H1 (cell line): Measurements from ENCODE around the gene SNX24. TPM values are rescaled to one million over a fixed set of nuclear protein-coding genes. Genes with fewer than 3 reads are reported as not detected.

Experiments
- BRCA1 ChIP-seq: IDR thresholded peaks from 2 replicates; pipeline ENCODE4 v1.6.1; 2012; ENCODE audit warnings: low read depth, low read length, improper control_type of control experiment
- CEBPB ChIP-seq: IDR thresholded peaks from 2 replicates; pipeline ENCODE4 v1.6.1; 2012; ENCODE audit warnings: low read depth, low read length
- FOSL1 ChIP-seq: IDR thresholded peaks from 2 replicates; pipeline ENCODE4 v1.6.1; 2011; ENCODE audit warnings: mild to moderate bottlenecking, low read depth, low read length, moderate library complexity; ENCODE audit not compliant: insufficient read depth
- POLR2AphosphoS5 ChIP-seq: IDR thresholded peaks from 2 replicates; pipeline ENCODE4 v1.6.1; 2011; ENCODE audit warnings: low read depth, low read length
- POU5F1 ChIP-seq: IDR thresholded peaks from 2 replicates; pipeline ENCODE4 v1.6.1; 2011; ENCODE audit warnings: low read depth, mild to moderate bottlenecking, low read length, moderate library complexity
- SIN3A ChIP-seq, 2 experiments: IDR thresholded peaks in 1 of 2; conservative IDR thresholded peaks in 1 of 2; 2 replicates each; pipeline ENCODE4 v1.6.1; 2011 to 2012; ENCODE audit warnings: low read length in 2 of 2, improper control_type of control experiment in 1 of 2, low read depth in 1 of 2, mild to moderate bottlenecking in 1 of 2
- SIX5 ChIP-seq: IDR thresholded peaks from 2 replicates; pipeline ENCODE4 v1.6.1; 2011; ENCODE audit warnings: mild to moderate bottlenecking, low read depth, low read length
- TBP ChIP-seq: IDR thresholded peaks from 2 replicates; pipeline ENCODE4 v1.6.1; 2011; ENCODE audit warnings: low read depth, low read length, improper control_type of control experiment
- TEAD4 ChIP-seq: IDR thresholded peaks from 2 replicates; pipeline ENCODE4 v1.6.1; 2012; ENCODE audit warnings: low read depth, low read length, inconsistent platforms, mixed read lengths
- polyA plus RNA-seq, 7 experiments: library from polyadenylated mRNA; depleted of rRNA in 3 of 7; stranded (reverse) in 5 of 7; unstranded in 2 of 7; fragments of >200 nt in 5 of 7; fragments of 200-250 nt in 2 of 7; gene quantifications; 1 replicate in 5 of 7; 2 replicates in 1 of 7; 4 replicates in 1 of 7; pipeline versions ENCODE4 v1.2.1 to v1.2.3, GENCODE V29; 2011 to 2013; ENCODE audit warnings: missing spikeins in 2 of 7, mixed read lengths in 2 of 7
- total RNA-seq: library from RNA; stranded (reverse); fragmentation: NEBNext Ultra II Directional; extraction: Animal tissue kit (Norgen Biotek cat#: 25700); gene quantifications from 2 replicates; pipeline ENCODE4 v1.2.1, GENCODE V29; 2021
- TF ChIP-seq, protein P1 (sequence below): fragments of 300-600 bp; sonication (generic); IDR thresholded peaks from 2 replicates; pipeline ENCODE4 v1.7.1; 2012; ENCODE audit warnings: low read length, moderate library complexity, mild to moderate bottlenecking, inconsistent platforms; ENCODE audit not compliant: insufficient replicate concordance
- TF ChIP-seq, protein P2 (sequence below): IDR thresholded peaks from 2 replicates; pipeline ENCODE4 v1.6.1; 2012; ENCODE audit warnings: low read length, inconsistent platforms

SNX24 gene
- total and polyA plus RNA-seq, 2 of the 8 experiments (the other 6 are each of a cell fraction or from before 2014, with no cell fraction given): 7.3 to 14.3 TPM

DNA sequence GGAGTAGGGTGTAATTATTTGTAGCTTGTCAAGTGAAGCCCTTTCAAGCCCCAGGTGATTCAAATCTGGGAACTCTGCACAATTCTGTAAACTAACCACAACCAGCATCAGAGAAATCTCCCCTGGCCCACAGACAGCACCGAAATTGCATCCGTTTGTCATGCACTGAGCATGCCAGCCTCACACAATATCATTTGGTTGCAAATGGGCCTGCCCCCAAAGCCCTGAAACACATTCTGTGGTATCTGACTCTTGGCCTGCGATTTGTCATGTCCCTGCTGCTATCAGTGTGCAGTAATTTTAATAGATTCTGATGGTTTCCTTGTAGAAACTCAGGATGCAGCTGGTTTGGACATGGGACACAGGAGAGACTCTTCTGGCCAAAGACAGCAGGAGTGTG lies 35.3 kb downstream of the SNX24 start (continued):
- TF ChIP-seq, protein P1, sequence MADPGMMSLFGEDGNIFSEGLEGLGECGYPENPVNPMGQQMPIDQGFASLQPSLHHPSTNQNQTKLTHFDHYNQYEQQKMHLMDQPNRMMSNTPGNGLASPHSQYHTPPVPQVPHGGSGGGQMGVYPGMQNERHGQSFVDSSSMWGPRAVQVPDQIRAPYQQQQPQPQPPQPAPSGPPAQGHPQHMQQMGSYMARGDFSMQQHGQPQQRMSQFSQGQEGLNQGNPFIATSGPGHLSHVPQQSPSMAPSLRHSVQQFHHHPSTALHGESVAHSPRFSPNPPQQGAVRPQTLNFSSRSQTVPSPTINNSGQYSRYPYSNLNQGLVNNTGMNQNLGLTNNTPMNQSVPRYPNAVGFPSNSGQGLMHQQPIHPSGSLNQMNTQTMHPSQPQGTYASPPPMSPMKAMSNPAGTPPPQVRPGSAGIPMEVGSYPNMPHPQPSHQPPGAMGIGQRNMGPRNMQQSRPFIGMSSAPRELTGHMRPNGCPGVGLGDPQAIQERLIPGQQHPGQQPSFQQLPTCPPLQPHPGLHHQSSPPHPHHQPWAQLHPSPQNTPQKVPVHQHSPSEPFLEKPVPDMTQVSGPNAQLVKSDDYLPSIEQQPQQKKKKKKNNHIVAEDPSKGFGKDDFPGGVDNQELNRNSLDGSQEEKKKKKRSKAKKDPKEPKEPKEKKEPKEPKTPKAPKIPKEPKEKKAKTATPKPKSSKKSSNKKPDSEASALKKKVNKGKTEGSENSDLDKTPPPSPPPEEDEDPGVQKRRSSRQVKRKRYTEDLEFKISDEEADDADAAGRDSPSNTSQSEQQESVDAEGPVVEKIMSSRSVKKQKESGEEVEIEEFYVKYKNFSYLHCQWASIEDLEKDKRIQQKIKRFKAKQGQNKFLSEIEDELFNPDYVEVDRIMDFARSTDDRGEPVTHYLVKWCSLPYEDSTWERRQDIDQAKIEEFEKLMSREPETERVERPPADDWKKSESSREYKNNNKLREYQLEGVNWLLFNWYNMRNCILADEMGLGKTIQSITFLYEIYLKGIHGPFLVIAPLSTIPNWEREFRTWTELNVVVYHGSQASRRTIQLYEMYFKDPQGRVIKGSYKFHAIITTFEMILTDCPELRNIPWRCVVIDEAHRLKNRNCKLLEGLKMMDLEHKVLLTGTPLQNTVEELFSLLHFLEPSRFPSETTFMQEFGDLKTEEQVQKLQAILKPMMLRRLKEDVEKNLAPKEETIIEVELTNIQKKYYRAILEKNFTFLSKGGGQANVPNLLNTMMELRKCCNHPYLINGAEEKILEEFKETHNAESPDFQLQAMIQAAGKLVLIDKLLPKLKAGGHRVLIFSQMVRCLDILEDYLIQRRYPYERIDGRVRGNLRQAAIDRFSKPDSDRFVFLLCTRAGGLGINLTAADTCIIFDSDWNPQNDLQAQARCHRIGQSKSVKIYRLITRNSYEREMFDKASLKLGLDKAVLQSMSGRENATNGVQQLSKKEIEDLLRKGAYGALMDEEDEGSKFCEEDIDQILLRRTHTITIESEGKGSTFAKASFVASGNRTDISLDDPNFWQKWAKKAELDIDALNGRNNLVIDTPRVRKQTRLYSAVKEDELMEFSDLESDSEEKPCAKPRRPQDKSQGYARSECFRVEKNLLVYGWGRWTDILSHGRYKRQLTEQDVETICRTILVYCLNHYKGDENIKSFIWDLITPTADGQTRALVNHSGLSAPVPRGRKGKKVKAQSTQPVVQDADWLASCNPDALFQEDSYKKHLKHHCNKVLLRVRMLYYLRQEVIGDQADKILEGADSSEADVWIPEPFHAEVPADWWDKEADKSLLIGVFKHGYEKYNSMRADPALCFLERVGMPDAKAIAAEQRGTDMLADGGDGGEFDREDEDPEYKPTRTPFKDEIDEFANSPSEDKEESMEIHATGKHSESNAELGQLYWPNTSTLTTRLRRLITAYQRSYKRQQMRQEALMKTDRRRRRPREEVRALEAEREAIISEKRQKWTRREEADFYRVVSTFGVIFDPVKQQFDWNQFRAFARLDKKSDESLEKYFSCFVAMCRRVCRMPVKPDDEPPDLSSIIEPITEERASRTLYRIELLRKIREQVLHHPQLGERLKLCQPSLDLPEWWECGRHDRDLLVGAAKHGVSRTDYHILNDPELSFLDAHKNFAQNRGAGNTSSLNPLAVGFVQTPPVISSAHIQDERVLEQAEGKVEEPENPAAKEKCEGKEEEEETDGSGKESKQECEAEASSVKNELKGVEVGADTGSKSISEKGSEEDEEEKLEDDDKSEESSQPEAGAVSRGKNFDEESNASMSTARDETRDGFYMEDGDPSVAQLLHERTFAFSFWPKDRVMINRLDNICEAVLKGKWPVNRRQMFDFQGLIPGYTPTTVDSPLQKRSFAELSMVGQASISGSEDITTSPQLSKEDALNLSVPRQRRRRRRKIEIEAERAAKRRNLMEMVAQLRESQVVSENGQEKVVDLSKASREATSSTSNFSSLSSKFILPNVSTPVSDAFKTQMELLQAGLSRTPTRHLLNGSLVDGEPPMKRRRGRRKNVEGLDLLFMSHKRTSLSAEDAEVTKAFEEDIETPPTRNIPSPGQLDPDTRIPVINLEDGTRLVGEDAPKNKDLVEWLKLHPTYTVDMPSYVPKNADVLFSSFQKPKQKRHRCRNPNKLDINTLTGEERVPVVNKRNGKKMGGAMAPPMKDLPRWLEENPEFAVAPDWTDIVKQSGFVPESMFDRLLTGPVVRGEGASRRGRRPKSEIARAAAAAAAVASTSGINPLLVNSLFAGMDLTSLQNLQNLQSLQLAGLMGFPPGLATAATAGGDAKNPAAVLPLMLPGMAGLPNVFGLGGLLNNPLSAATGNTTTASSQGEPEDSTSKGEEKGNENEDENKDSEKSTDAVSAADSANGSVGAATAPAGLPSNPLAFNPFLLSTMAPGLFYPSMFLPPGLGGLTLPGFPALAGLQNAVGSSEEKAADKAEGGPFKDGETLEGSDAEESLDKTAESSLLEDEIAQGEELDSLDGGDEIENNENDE: no peak
- TF ChIP-seq BRCA1 (no peak), TBP (no peak), FOSL1 (no peak), SIX5 (no peak), POLR2AphosphoS5 (no peak), POU5F1 (no peak), CEBPB (no peak), TEAD4 (no peak), SIN3A (conservative IDR thresholded peaks at IDR 0.05 in 1 of 2, IDR thresholded peaks at IDR 0.05 in 1 of 2; ENCODE audit: low read depth in 1 of 2, low read length in 2 of 2) (no peak)
- TF ChIP-seq, protein P2, sequence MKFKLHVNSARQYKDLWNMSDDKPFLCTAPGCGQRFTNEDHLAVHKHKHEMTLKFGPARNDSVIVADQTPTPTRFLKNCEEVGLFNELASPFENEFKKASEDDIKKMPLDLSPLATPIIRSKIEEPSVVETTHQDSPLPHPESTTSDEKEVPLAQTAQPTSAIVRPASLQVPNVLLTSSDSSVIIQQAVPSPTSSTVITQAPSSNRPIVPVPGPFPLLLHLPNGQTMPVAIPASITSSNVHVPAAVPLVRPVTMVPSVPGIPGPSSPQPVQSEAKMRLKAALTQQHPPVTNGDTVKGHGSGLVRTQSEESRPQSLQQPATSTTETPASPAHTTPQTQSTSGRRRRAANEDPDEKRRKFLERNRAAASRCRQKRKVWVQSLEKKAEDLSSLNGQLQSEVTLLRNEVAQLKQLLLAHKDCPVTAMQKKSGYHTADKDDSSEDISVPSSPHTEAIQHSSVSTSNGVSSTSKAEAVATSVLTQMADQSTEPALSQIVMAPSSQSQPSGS: no peak
